DMS114 treated with DMSO at 0.1 percent for 48 hours (cell line): ENCODE measurements around the gene APOL4.
"Not testable (repeated sequence)": the region's sequence is repeated elsewhere in the genome, so short reads cannot be mapped to it uniquely, and the experiment has no call there.

Source experiments
- DNase-seq: peaks from one replicate; lab custom pipeline; 2025; ENCODE audit not compliant: unreplicated experiment; lab: John Stamatoyannopoulos, UW

Gene APOL4

GRCh38 chr22:36156119-36156514 is 45.5 kb downstream of the APOL4 start:
- DNase-seq: no peak

GRCh38 chr22:36155702-36156101 is 45.9 kb downstream of the APOL4 start:
- DNase-seq: no peak

- DNase-seq: no peak
Measured at GRCh38 chr22:36154423-36154945, 47.1 kb downstream of the APOL4 start.

GRCh38 chr22:36153501-36154422 is 47.8 kb downstream of the APOL4 start:
- no peak for DNase-seq

- not testable (repeated sequence) for DNase-seq
Measured at GRCh38 chr22:36152821-36153220, 48.8 kb downstream of the APOL4 start.

- no peak for DNase-seq
Measured at GRCh38 chr22:36152088-36152487, 49.5 kb downstream of the APOL4 start.

GRCh38 chr22:36151006-36151595 is 50.5 kb downstream of the APOL4 start:
- no peak for DNase-seq

GRCh38 chr22:36149441-36149840 is 52.2 kb downstream of the APOL4 start:
- DNase-seq: no peak

GRCh38 chr22:36148411-36148810 is 53.2 kb downstream of the APOL4 start:
- DNase-seq: no peak

- no peak for DNase-seq
Measured at GRCh38 chr22:36147196-36147791, 54.3 kb downstream of the APOL4 start.

GRCh38 chr22:36145881-36146280 is 55.7 kb downstream of the APOL4 start:
- DNase-seq: no peak

GRCh38 chr22:36144886-36145541 is 56.6 kb downstream of the APOL4 start:
- DNase-seq: peak; percentile 24

- no peak for DNase-seq
Measured at GRCh38 chr22:36143956-36144355, 57.7 kb downstream of the APOL4 start.

GRCh38 chr22:36143066-36143815 is 58.4 kb downstream of the APOL4 start:
- DNase-seq: no peak

GRCh38 chr22:36141481-36141880 is 60.1 kb downstream of the APOL4 start:
- DNase-seq: no peak
